Breast epithelium (tissue), 3 donors: Measurements from ENCODE around the gene CTSE.

Source experiments
- POLR2A ChIP-seq: fragments of 450-650 bp; IDR thresholded peaks from one replicate; pipeline ENCODE4 v1.6.1; 2016; ENCODE audit warnings: antibody characterized with exemption, mild to moderate bottlenecking, moderate library complexity
- POLR2AphosphoS5 ChIP-seq, 3 donors: sonication (generic); formaldehyde crosslinking; IDR thresholded peaks; one replicate each; pipeline ENCODE4 v1.6.1; 2017; ENCODE audit warnings: antibody characterized with exemption in 3 of 3
- TF ChIP-seq, protein P1 (sequence below), 3 donors: fragments of 450-650 bp; IDR thresholded peaks; one replicate each; pipeline ENCODE4 v1.5.1; 2016 to 2017; ENCODE audit warnings: antibody characterized with exemption in 3 of 3, mild to moderate bottlenecking in 3 of 3, moderate library complexity in 3 of 3

GRCh38 chr1:206014601-206015000 is 9.1 kb downstream of the CTSE start:
- TF ChIP-seq, protein P1, sequence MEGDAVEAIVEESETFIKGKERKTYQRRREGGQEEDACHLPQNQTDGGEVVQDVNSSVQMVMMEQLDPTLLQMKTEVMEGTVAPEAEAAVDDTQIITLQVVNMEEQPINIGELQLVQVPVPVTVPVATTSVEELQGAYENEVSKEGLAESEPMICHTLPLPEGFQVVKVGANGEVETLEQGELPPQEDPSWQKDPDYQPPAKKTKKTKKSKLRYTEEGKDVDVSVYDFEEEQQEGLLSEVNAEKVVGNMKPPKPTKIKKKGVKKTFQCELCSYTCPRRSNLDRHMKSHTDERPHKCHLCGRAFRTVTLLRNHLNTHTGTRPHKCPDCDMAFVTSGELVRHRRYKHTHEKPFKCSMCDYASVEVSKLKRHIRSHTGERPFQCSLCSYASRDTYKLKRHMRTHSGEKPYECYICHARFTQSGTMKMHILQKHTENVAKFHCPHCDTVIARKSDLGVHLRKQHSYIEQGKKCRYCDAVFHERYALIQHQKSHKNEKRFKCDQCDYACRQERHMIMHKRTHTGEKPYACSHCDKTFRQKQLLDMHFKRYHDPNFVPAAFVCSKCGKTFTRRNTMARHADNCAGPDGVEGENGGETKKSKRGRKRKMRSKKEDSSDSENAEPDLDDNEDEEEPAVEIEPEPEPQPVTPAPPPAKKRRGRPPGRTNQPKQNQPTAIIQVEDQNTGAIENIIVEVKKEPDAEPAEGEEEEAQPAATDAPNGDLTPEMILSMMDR (IDR thresholded peaks at IDR 0.05), result no peak
- TF ChIP-seq POLR2A (no peak), POLR2AphosphoS5 (IDR thresholded peaks at IDR 0.05) (no peak)
